IPS-11a (cell line): Measurements from ENCODE around the gene SEBOX.
A peak's percentile ranks its signal among the peaks of the same experiment; 100 is the strongest.

Experiments used
- H3K4me3 ChIP-seq: one replicate; pipeline ENCODE4 v1.5.1; 2013; ENCODE audit warnings: low read depth, low read length, control low read depth

Gene SEBOX

GRCh38 chr17:28364665-28365363 is at the start of gene SEBOX:
Gene SEBOX (minus strand): TSS chr17:28365199. CDS start chr17:28365151, 48 bp downstream.
- no peak within 1 kb of the TSS for H3K4me3 ChIP-seq

- no peak overlapping the region for H3K4me3 ChIP-seq
Measured at GRCh38 chr17:28413804-28414203, 48.8 kb upstream of the SEBOX start.

- H3K4me3 ChIP-seq = no peak overlapping the region
Measured at GRCh38 chr17:28412099-28412498, 47.1 kb upstream of the SEBOX start.

- no peak overlapping the region for H3K4me3 ChIP-seq
Measured at GRCh38 chr17:28407974-28408306, 42.9 kb upstream of the SEBOX start.

GRCh38 chr17:28407130-28407973 is 42.4 kb upstream of the SEBOX start:
- no peak overlapping the region for H3K4me3 ChIP-seq

- peak overlapping the region; percentile 56 for H3K4me3 ChIP-seq
Measured at GRCh38 chr17:28406473-28406814, 41.4 kb upstream of the SEBOX start.

GRCh38 chr17:28405632-28406472 is 40.9 kb upstream of the SEBOX start, which contains the start of gene SLC46A1:
Gene SLC46A1 (minus strand): TSS chr17:28406212. CDS start chr17:28406114, 98 bp downstream.
- H3K4me3 ChIP-seq = peak within 1 kb of the TSS; percentile 56

GRCh38 chr17:28404812-28405570 is 40.0 kb upstream of the SEBOX start:
- no peak overlapping the region for H3K4me3 ChIP-seq

GRCh38 chr17:28404461-28404811 is 39.4 kb upstream of the SEBOX start:
- no peak overlapping the region for H3K4me3 ChIP-seq

GRCh38 chr17:28404007-28404406 is 39.0 kb upstream of the SEBOX start:
- H3K4me3 ChIP-seq = no peak overlapping the region

- no peak overlapping the region for H3K4me3 ChIP-seq
Measured at GRCh38 chr17:28402844-28403243, 37.8 kb upstream of the SEBOX start.

- no peak overlapping the region for H3K4me3 ChIP-seq
Measured at GRCh38 chr17:28402224-28402630, 37.2 kb upstream of the SEBOX start.

GRCh38 chr17:28399808-28400207 is 34.8 kb upstream of the SEBOX start:
- no peak overlapping the region for H3K4me3 ChIP-seq

GRCh38 chr17:28398280-28398981 is 33.4 kb upstream of the SEBOX start:
- H3K4me3 ChIP-seq = no peak overlapping the region

- no peak overlapping the region for H3K4me3 ChIP-seq
Measured at GRCh38 chr17:28397687-28398279, 32.8 kb upstream of the SEBOX start.

- H3K4me3 ChIP-seq = no peak overlapping the region
Measured at GRCh38 chr17:28397275-28397674, 32.3 kb upstream of the SEBOX start.

GRCh38 chr17:28396635-28397239 is 31.7 kb upstream of the SEBOX start:
- no peak overlapping the region for H3K4me3 ChIP-seq

- no peak overlapping the region for H3K4me3 ChIP-seq
Measured at GRCh38 chr17:28395968-28396367, 31.0 kb upstream of the SEBOX start.

- H3K4me3 ChIP-seq = no peak overlapping the region
Measured at GRCh38 chr17:28395426-28395825, 30.4 kb upstream of the SEBOX start.
